Measurements from ENCODE around the gene SERPINB13. TPM values are rescaled to one million over a fixed set of nuclear protein-coding genes. Genes with fewer than 3 reads are reported as not detected.

Gene SERPINB13
- total RNA-seq, 1 donor from 2014 or later = not detected

DNA sequence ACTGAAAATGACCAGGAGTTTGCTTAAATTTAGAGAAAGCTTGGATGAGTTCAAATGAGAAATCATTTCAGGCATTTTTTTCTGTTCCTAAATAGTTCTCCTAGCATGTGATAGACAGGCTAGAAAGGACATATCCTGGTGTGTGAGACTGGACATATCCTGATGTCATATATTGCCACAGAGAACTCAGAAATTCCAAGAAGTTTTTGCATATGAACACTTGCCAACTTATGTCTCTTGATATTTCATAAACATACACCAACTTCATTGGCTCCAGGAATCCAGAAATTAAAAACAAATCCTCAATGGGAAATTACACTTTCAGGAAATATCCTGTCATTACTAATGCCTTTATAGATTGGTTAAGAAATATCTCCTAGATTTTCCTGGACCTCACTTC is 59.8 kb downstream of the SERPINB13 start:
- H3K4me3 ChIP-seq = no peak overlapping the region
- no peak for DNase-seq
- H3K36me3 ChIP-seq = no peaks in the 10 kb centered on the region
- H3K4me1 ChIP-seq = no peaks in the 10 kb centered on the region
- no peak for TF ChIP-seq CTCF (IDR thresholded peaks at IDR 0.05; ENCODE audit: borderline replicate concordance)
- no peaks in the 10 kb centered on the region for H3K27me3 ChIP-seq (ENCODE audit: low read depth)
- no peaks in the 10 kb centered on the region for H3K9me3 ChIP-seq (replicated peaks)
- intact Hi-C loops (cut with micrococcal nuclease) = no loop called here
- no peak overlapping the region for H3K27ac ChIP-seq (replicated peaks)

GRCh38 chr18:63648241-63648640 is 61.1 kb downstream of the SERPINB13 start:
- no peaks in the 10 kb centered on the region for H3K36me3 ChIP-seq
- no peak for TF ChIP-seq CTCF (IDR thresholded peaks at IDR 0.05; ENCODE audit: borderline replicate concordance)
- no peaks in the 10 kb centered on the region for H3K4me1 ChIP-seq
- no peak overlapping the region for H3K27ac ChIP-seq (replicated peaks)
- no peaks in the 10 kb centered on the region for H3K27me3 ChIP-seq (ENCODE audit: low read depth)
- intact Hi-C loops (cut with micrococcal nuclease) = no loop called here
- H3K4me3 ChIP-seq = no peak overlapping the region
- DNase-seq = no peak
- no peaks in the 10 kb centered on the region for H3K9me3 ChIP-seq (replicated peaks)

Other genes starting within 250 kb of the SERPINB13 start
- 31.3 TPM for gene KDSR, start 220.1 kb upstream of the SERPINB13 start, total RNA-seq
- gene VPS4B, start 164.9 kb upstream of the SERPINB13 start, total RNA-seq = 16.7 TPM
- not detected for gene SERPINB5, start 110.4 kb upstream of the SERPINB13 start, total RNA-seq
- not detected for gene SERPINB12, start 45.0 kb upstream of the SERPINB13 start, total RNA-seq
- gene SERPINB4, start 56.9 kb downstream of the SERPINB13 start, total RNA-seq = not detected
- gene SERPINB3, start 74.5 kb downstream of the SERPINB13 start, total RNA-seq = not detected
- gene SERPINB11, start 115.6 kb downstream of the SERPINB13 start, total RNA-seq = not detected
- gene SERPINB7, start 188.1 kb downstream of the SERPINB13 start, total RNA-seq = not detected

All from left ventricle myocardium inferior (tissue), 1 donor.